HL-60 (cell line): Measurements from ENCODE around the gene ALG8.

Source experiments
- CTCF ChIP-seq: IDR thresholded peaks from one replicate; pipeline ENCODE4 v1.5.1; 2011; ENCODE audit warnings: low read length, control low read depth, inconsistent platforms; ENCODE audit not compliant: insufficient read depth
- GABPA ChIP-seq: IDR thresholded peaks from 2 replicates; pipeline ENCODE4 v1.6.1; 2012; ENCODE audit warnings: low read depth
- POLR2AphosphoS5 ChIP-seq: IDR thresholded peaks from 2 replicates; pipeline ENCODE4 v1.6.1; 2012; ENCODE audit warnings: low read depth
- SPI1 ChIP-seq: IDR thresholded peaks from 2 replicates; pipeline ENCODE4 v1.6.1; 2012; ENCODE audit warnings: low read depth, mild to moderate bottlenecking, borderline replicate concordance

GRCh38 chr11:78099666-78100065 is 39.8 kb downstream of the ALG8 start:
- TF ChIP-seq SPI1, result no peak
- no peak for TF ChIP-seq CTCF
- no peak for TF ChIP-seq POLR2AphosphoS5
- TF ChIP-seq GABPA, result no peak
